GM20000 (cell line): ENCODE results near the gene PON2.

ENCODE experiments used
- DNase-seq: peaks from one replicate; pipeline ENCODE4 v3.0.0; 2012; ENCODE audit warnings: low spot score
- TF ChIP-seq, protein P1 (sequence below): IDR thresholded peaks from 2 replicates; pipeline ENCODE4 v1.5.1; 2012; ENCODE audit warnings: mild to moderate bottlenecking, control low read depth; ENCODE audit errors: extremely low read depth, missing control alignments

PON2 gene

DNA sequence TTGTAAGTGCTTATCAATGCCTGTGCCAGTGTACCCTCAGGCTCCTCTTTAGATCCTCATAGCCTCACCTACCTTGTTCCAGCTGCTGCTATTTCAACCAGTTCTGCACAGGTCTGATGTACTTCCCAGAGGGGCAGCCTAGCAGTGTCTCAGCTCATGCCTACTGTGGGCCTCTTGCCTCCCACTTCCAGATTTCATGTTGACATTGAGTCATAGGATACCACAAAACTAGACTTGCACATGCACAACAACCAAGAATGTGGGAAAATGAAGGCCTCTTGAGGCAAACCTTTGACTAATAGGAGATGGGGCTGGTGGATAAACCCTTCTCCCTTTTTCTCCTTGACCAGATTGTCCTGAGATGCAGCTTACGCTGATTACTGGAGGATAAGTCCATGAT is 69.7 kb downstream of the PON2 start:
- DNase-seq: no peak
- TF ChIP-seq, protein P1, sequence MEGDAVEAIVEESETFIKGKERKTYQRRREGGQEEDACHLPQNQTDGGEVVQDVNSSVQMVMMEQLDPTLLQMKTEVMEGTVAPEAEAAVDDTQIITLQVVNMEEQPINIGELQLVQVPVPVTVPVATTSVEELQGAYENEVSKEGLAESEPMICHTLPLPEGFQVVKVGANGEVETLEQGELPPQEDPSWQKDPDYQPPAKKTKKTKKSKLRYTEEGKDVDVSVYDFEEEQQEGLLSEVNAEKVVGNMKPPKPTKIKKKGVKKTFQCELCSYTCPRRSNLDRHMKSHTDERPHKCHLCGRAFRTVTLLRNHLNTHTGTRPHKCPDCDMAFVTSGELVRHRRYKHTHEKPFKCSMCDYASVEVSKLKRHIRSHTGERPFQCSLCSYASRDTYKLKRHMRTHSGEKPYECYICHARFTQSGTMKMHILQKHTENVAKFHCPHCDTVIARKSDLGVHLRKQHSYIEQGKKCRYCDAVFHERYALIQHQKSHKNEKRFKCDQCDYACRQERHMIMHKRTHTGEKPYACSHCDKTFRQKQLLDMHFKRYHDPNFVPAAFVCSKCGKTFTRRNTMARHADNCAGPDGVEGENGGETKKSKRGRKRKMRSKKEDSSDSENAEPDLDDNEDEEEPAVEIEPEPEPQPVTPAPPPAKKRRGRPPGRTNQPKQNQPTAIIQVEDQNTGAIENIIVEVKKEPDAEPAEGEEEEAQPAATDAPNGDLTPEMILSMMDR: no peak

DNA sequence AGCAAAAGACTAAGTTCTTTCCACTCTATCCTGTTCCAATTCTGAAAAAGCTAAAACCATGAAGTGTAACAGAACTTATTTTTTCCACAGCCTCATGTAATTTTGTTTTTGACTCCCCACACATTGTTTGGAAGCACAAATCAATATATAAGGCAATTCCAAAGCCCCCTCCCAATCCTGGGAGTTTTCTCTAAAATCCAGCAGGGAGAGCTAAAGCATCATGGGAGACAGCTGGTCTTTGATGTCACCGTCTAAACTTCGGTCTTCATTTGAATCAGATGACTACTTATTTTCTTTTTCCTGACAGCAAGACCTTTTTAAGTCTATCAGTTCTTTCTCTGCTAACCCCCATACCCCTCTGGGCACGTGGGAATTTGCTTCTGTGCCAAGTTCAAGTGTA is 77.2 kb downstream of the PON2 start:
- no peak for DNase-seq

More for the DNA sequence above, 77.2 kb downstream of the PON2 start:
- TF ChIP-seq, protein P1: no peak
